T-helper 1 cell treated with Interleukin-12 subunit alpha and Interleukin-12 subunit beta and Interleukin-4 antibody, amounts not matched to agents 30 ng/mL and 1 ng/mL, for 36 hours (primary cell): Measurements from ENCODE around the gene TRPM2. TPM values are rescaled to one million over a fixed set of nuclear protein-coding genes. Genes with fewer than 3 reads are reported as not detected.

Experiments used
- intact Hi-C: fragments of 100-400 bp; cut with micrococcal nuclease; formaldehyde crosslinking; loops from one replicate; pipeline ENCODE4 v1.15.1; 2024
- total RNA-seq: library from RNA; stranded (reverse); gene quantifications from 2 replicates; pipeline ENCODE4 v1.2.3, GENCODE V29; 2022

TRPM2 gene
- total RNA-seq, 1 donor from 2014 or later: 35.2 TPM

DNA sequence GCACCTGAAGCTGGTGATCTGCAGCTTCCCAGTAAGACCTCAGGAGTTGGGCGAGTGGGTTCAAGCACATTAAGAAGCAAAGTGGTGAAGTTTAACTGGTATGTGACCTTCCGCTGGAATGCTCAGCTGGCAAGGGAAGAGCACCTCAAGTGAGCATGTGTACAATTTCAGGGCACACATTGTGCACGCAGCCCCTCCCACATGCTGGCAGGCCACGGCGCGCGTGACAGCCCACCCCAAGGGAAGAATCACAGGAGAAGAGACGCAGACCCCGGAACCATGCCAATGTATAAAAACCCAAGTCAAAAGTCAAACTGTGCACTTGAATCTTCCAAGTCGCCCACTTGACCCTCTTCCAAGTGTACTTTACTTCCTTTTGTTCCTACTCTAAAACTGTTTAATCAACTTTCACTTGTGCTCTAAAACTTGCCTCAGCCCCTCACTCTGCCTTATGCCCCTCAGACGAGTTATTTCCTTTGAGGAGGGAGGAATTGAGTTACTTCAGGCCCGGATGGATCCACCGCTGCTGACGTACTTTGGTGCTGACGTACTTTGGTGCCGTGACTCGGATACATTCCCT is 121.9 kb downstream of the TRPM2 start:
- intact Hi-C loops: loop anchor here (5.0 kb wide), 1 partner anchor 173 kb away; the partner anchor contains the start of gene PFKL

DNA sequence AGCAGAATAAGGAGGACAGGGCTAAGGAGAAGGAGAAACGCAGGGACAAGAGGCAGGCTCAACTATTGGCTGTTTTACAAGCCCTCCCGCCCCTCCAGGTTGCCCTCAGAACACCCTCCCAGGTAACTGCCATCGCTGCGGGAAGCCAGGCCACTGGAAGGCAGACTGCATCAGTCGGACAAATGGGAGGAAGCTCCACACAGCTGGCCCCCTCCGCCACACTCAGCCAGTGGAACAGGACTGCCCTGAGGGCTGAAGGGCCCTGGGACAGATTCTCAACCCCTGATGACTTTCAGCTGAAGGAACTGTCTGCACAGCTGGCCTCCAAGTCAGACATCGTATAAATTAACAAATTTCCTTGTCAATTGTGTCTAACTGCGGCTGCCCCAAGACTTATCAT is 123.7 kb downstream of the TRPM2 start:
- intact Hi-C loops: loop anchor here (5.0 kb wide), 1 partner anchor 175 kb away; the partner anchor contains the start of gene PFKL

DNA sequence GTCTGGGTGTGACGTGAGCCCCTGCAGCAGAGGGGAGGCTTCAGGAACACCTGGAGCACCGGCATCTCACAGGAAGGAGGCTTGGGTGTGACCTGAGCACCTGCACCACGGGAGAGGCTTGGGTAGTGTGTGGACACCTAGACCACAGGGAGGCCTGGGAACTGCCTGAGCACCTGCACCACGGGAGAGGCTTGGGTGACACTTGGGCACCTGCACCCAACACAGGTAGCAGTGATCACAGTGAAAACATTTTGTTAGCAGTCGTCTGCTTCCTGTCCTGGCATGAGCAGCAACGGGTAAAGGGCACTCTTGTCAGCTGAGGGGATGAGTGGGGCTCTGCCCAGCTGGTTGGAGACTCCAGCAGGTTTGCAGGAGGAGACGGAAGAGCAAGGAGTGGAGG is 124.3 kb downstream of the TRPM2 start:
- intact Hi-C loops: loop anchor here (5.0 kb wide), 1 partner anchor 175 kb away; the partner anchor contains the start of gene PFKL

DNA sequence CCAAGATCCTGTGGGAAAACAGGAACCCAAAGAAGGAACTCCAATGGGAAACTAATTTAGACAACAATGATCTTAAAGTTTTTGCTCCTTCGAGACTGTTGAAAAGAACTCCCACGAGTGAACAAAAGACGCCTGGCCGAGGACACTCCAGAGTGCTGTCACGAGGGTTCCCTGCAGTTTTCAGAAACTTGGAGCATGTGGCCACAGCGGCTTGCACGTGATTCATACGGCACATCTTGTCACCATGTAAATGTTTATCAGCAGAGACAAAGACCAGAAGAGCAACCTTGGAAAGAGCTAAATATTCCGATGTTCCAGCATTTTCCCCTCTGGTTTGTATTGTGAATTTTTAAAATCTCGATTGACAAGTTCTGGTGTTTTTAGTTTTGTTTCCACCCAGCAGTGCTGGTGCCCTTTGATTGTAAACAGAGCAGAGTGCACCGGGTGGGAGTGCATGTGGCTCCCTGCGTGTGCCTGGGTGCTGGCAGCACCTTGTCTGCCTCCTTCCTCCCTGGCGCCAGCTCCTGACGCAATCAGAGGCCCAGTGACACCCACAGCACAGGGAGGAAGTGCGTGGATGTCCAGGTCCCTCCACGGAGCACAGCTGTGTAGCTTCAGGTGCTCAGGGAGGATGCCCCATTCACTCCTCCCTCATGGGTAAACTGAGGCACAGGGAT is 124.8 kb downstream of the TRPM2 start:
- intact Hi-C loops: loop anchor here (5.0 kb wide), 1 partner anchor 176 kb away; the partner anchor contains the start of gene PFKL

DNA sequence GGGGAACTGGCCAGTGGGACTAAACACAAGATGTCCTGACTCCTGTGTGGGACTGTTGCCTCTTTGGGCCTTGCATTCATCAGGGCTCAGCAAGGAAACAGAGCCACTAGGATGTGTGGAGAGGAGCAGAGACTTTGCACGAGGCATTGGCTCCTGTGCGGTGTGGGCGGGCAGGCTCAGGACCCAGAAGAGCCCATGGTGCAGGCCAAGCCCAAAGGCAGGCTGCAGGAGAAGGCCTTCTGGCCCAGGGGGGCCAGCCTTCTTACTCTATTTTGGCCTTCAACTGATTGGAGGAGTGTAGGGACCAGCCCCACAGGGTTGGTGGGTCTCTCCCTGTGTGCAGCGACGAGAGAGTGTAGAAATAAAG is 125.4 kb downstream of the TRPM2 start:
- intact Hi-C loops: loop anchor here (5.0 kb wide), 1 partner anchor 176 kb away; the partner anchor contains the start of gene PFKL

DNA sequence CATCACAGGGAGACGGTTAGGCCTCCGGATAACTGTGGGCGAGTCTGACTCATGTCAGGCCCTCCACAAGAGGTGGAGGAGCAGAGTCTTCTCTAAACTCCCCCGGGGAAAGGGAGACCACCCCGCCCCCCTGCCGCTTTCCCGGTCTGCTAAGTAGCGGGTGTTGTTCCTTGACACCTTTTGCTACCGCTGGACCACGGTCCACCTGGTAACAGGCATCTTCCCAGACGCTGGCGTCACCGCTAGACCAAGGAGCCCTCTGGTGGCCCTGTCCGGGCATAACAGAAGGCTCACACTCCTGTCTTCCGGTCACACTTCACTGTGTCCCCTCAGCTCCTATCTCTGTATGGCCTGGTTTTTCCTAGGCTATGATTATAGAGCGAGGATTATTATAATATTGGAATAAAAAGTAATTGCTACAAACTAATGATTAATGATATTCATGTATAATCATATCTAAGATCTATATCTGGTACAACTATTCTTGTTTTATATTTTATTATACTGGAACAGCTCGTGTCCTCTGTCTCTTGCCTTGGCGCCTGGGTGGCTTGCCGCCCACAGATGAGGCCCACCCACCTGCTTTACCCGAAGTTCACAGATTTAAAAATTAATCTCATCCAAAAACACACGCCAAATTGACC is 126.3 kb downstream of the TRPM2 start:
- intact Hi-C loops: loop anchor here (5.0 kb wide), 1 partner anchor 177 kb away; the partner anchor contains the start of gene PFKL

DNA sequence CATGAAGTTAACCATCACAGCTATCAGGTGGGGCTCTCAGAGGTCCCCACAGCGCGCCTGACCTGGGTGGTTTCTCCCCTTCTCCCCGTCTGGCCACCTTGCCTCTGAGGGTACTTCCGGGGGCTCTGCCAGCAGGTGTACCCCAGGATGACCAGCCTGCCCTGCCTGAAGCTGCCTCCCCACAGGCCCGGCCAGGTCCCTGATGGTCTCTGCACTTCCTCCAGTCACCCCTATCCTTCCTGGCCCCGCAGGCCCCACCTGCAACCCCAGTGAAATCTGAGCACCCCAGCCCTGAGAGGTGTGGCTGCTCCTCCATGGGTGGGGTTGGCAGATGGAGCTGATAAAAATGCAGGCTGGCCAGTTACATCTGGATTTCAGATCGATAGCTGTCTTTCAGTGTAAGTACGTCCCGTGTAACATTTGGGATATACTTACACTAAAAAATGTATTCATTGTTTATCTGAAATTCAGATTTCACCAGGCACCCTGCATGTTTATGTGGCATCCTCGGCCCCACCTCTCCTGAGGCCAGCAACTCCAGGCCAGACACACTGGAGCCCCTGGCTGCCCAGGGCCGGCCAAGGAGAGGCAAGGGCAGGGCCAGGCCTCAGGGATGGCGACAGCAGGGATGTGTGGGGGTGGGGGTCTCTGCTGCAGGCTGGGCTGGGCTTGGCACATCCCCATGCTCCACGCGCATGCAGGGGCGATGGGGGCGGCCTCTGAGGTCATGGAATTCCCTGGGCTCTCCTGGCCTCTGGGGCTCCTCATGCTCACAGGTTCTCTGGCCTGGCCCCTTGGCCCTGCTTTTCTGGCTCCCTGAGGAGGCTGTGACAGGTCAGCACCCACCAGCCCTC is 127.0 kb downstream of the TRPM2 start:
- intact Hi-C loops: no loop called here

DNA sequence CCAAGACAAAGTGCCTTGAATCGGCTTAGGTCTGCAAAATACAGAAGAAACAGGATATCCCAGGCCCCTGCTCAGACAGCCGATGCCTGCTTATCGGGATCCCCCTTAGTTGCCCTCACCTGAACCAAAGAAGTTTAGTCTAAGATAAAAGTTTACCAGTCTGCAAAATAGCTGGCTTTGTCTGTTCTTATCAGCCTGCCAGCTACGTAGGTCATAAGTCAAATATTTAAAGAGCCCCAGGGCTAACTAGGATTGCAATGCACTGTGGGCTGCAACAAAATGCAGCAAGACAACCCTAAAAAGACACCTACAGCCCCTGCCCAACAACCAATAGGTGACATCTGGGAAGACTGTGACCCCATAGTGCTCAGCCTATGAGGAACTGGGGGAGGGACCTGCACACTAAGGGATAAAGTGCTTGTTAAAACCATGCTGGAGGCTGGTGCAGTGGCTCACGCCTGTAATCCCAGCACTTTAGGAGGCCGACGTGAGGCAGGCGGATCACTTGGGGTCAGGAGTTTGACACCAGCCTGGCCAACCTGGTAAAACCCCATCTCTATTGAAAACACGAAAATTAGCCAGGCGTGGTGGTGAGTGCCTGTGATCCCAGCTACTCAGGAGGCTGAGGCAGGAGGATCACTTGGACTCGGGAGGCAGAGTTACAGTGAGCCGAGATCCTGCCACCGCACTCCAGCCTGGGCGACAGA is 129.3 kb downstream of the TRPM2 start:
- intact Hi-C loops: no loop called here

DNA sequence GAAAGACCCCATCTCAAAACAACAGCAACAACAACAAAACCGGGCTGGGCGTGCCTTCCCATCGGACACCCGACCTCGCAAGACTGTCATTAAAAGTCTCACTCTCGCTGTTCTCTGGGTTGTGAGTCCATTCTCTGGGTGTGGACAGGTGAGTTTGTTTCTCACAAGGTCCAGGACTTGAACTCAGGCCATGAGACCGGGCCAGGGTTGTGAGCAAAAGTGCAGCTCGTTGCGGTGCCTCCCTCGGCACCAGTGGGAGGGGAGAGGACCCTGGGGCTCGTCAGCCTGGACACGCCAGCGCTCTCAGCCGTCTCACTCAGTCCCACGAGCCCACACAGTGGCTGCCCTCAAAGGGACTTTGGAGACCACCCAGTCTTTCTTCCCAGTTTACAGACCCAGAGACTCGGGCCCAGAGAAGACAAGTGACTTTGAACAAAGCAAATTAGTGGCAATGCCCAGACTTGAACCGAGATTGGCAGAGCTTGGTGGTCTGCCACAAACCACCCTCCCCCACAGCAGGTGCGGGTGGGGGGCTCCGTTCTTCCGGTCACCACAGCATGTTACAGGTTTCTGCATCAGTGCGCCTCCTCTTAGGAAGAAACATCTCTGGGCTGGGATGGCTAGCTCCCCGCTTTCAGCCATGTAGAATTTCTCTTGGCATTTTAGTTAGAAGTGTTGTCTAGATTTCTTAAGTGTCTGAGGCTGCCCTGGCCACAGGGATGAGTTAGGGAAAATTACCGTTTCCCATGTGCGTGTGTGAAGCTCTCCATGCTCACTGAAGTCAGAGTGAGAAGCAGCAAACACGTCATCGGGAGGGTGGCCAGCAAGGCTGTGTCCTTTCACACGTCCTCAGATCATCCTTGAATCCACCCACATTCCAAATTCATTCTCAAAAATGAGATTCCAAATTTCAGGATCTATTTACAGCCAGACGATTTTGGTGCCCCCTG is 130.1 kb downstream of the TRPM2 start:
- intact Hi-C loops: no loop called here

DNA sequence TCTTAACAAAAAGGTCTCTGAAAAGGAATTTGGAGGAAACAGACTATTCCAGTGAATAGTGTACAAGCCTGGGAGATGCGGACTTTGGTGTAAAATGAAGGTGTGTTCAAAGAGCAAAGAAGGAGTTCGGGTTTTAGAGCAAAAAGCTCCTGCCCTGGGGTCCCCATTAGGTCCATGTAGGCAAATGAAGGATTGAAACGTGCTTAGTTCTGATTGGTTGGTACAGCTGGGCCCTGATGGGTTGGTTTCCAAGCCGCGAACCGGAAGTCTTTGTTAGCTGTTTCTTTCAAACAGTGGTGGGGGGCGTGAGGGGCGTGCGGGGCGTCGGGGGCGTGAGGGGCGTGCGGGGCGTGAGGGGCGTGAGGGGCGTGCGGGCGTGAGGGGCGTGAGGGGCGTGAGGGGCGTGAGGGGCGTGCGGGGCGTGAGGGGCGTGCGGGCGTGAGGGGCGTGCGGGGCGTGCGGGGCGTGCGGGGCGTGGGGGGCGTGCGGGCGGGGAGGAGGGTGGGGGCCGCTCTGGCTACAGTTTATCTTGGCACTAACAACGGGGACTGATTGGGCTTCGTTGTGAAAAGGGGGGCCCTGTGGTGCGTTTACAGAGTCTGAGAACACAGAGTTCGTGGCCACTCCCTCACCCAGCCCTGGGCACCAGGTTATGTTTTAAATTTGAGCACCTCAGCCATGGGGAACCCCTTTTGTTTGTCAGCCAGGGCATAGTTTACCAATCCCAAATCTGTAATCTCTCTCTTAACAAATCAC is 131.3 kb downstream of the TRPM2 start:
- intact Hi-C loops: loop anchor here (5.0 kb wide), 1 partner anchor 32 kb away; no protein-coding TSS in a partner anchor

DNA sequence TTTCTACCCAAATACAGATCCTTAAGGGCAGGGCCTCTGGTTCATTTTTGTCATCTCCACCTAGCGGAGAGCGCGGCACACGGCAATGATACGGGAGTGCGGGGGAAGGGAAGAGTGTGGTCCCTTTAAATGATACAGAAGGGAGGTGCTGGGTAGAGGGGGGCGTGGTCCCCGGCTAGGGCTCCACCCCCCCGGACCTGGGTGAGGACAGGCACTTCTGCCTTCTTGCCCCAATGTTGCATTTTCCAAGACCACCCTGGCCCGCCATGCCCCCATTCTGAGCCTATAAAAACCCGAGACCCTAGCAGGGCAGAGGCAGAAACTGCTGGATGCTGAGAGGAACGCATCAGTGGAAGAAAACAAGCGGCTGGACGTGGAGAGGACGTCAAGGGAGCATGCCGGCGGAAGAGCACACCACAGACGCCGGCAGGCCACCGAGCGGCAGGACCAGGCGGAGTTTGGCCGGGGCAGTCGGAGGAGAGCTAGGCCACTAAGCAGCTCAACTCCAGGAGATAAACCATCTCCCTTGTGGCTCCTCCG is 131.9 kb downstream of the TRPM2 start:
- intact Hi-C loops: loop anchor here (5.0 kb wide), 1 partner anchor 33 kb away; no protein-coding TSS in a partner anchor

DNA sequence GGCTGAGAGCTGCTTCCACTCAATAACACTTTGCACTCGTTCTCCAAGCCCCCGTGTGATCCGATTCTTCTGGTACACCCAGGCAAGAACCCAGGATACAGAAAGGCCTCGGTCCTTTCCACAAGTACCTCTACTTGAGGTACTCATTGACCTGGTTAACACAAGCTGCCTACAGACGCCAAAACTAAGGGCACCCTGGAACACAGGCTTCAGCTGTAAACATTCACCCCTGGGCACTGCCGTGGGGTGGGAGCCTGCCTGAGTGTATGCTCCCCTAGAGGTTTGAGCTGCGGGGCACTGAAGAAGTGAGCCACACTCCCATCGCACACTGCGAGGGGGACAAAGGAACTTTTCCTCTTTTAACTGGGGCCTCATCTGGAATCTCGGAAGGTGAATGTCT is 132.4 kb downstream of the TRPM2 start:
- intact Hi-C loops: loop anchor here (5.0 kb wide), 1 partner anchor 33 kb away; no protein-coding TSS in a partner anchor

DNA sequence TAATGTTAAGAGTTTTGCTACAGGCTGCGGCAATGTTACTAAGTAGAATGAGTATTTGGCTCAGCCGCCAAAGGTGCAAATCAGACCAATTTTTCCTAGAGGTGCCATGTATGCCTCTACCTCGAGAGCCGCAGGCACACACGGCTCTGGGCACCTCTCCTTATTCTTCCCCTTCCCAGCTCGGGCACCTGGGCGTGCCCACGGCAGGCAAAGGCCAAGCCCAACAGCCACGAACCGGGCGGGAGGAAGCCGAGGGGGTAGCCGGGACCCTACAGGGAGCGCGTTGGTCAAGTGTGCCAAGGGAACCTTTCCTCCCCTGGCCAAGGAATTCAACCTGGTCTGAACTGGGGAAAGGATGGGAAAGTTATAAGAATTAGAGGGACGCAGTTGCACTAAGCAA is 132.9 kb downstream of the TRPM2 start:
- intact Hi-C loops: loop anchor here (5.0 kb wide), 1 partner anchor 34 kb away; no protein-coding TSS in a partner anchor

DNA sequence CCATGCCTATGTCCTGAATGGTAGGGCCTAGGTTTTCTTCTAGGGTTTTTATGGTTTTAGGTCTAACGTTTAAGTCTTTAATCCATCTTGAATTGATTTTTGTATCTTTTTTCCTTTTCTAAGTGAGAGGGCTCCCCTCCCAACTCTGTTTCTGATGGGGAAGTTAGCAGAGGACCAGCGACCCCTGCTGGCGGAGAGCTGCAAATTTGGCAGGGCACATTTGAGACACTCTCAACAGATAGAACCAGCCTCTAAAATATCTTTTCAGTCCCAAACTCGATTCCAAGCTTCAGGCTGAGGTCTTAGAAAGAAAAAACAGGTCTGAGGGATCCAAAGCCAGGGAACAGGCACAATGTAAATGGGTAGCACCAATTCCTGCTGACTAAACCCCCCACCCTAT is 134.4 kb downstream of the TRPM2 start:
- intact Hi-C loops: loop anchor here (5.0 kb wide), 1 partner anchor 36 kb away; no protein-coding TSS in a partner anchor

DNA sequence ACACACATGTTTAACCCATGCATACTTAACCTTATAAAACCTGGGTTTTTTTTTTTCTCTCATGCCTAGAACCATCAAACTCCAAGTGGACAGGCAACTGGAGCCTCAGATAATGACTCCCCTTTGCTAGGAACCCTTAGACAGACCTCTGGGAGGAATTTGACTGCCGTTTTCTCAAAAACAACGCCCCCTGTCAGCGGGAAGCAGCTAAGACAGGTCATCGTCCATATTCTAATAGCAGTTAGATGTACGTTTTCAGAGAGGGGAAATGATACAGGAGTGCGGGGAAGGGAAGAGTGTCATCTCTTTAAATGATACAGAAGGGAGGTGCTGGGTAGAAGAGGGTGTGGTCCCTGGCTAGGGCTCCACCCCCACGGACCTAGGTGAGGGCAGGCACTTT is 136.5 kb downstream of the TRPM2 start:
- intact Hi-C loops: loop anchor here (5.0 kb wide), 1 partner anchor 38 kb away; no protein-coding TSS in a partner anchor

DNA sequence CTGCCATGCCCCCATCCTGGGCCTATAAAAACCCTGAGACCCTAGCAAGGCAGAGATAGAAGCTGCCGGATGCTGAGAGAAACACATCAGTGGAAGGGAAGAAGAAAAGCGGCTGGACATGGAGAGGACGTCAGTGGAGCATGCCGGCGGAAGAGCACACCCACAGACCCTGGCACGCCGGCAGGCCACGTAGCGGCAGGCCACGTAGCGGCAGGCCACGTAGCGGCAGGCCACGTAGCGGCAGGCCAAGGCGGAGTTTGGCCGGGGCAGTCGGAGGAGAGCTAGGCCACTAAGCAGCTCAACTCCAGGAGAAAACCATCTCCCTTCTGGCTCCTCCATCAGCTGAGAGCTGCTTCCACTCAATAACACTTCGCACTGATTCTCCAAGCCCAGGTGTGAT is 137.0 kb downstream of the TRPM2 start:
- intact Hi-C loops: no loop called here

DNA sequence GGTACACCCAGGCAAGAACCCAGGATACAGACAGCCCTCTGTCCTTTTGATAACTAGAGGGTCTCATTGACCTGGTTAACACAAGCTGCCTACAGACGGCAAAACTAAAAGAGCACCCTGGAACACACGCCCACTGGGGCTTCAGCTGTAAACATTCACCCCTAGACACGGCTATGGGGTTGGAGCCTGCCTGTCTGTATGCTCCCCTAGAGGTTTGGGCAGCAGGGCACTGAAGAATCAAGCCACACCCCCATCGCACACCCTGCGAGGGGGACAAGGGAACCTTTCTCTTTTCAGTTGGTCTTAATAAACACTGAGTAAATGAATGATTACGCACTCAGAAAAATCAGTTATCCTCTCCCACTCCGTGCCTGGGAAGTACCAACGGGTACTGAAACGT is 137.4 kb downstream of the TRPM2 start:
- intact Hi-C loops: no loop called here
